K562 (cell line): ENCODE data around the gene ZNF480. TPM values are rescaled to one million over a fixed set of nuclear protein-coding genes. Genes with fewer than 3 reads are reported as not detected.

Source experiments
- ATAC-seq: fragments of 200-7000 bp; cut with Tn5 transposase; 3 replicates; pipeline ENCODE4 v1.9.1; 2020; ENCODE audit warnings: moderate library complexity
- BruUV-seq: library from RNA; stranded (reverse); fragments of 400-500 nt; replicated peaks from 2 replicates; lab custom pipeline; 2021; lab: Mats Ljungman, UMichigan
- CTCF ChIA-PET: fragments of 300-600 bp; formaldehyde crosslinking; extraction: SDS; loops from one replicate; lab custom pipeline; 2021; ENCODE audit warnings: low intra/inter-chr PET ratio; lab: Yijun Ruan, JAX
- POLR2A ChIA-PET: fragments of 300-600, 350-650 bp; sonication (Branson Sonifier 250); formaldehyde crosslinking; extraction: SDS; loops from one replicate; lab custom pipeline; 2021; ENCODE audit warnings: antibody characterized with exemption, inconsistent platforms; lab: Yijun Ruan, JAX
- DNase-seq, 4 experiments: peaks; one replicate each; pipeline versions ENCODE4 v3.0.0 to v3.0.0-alpha.2; 2011 to 2018; ENCODE audit warnings: low spot score in 3 of 4, mixed read lengths in 3 of 4; ENCODE audit errors: extremely low read depth in 1 of 4
- FAIRE-seq: peaks from 2 replicates; lab custom pipeline; 2011; peaks lifted over from hg19 to GRCh38; lab: Jason Lieb, UNC
- H2AFZ ChIP-seq: 2 replicates; pipeline ENCODE4 v1.6.0; 2011; ENCODE audit warnings: low read depth, low read length, control low read depth, inconsistent platforms
- H3K27ac ChIP-seq: fragments of 200-600 bp; 3 replicates; pipeline ENCODE4 v1.8.0; 2011; ENCODE audit warnings: low read depth, mild to moderate bottlenecking, control low read depth, inconsistent platforms, low read length, moderate library complexity, mixed read lengths; ENCODE audit errors: extremely low read depth
- H3K27me3 ChIP-seq, 2 experiments: fragments of 300-600 bp in 1 of 2; 2 replicates in 1 of 2; 3 replicates in 1 of 2; pipeline versions ENCODE4 v1.6.0 to v1.8.0; 2011; ENCODE audit warnings: inconsistent platforms in 2 of 2, low read length in 2 of 2, mild to moderate bottlenecking in 1 of 2, mixed read lengths in 1 of 2, moderate library complexity in 1 of 2; ENCODE audit not compliant: control insufficient read depth in 2 of 2, insufficient read depth in 2 of 2
- H3K36me3 ChIP-seq: fragments of 300-600 bp; 3 replicates; pipeline ENCODE4 v1.8.0; 2011; ENCODE audit warnings: mild to moderate bottlenecking, low read length, inconsistent platforms; ENCODE audit not compliant: control insufficient read depth, insufficient read depth
- H3K4me1 ChIP-seq, 2 experiments: fragments of 200-600 bp in 1 of 2; replicated peaks in 1 of 2; 2 replicates in 1 of 2; 3 replicates in 1 of 2; pipeline versions ENCODE4 v1.5.1 to v1.8.0; 2011; ENCODE audit warnings: inconsistent platforms in 2 of 2, low read length in 2 of 2, mild to moderate bottlenecking in 1 of 2, mixed read lengths in 1 of 2, moderate library complexity in 1 of 2; ENCODE audit not compliant: control insufficient read depth in 2 of 2, insufficient read depth in 2 of 2
- H3K4me2 ChIP-seq: 2 replicates; pipeline ENCODE4 v1.6.1; 2011; ENCODE audit warnings: low read length, control low read depth, inconsistent platforms, mixed read lengths; ENCODE audit not compliant: insufficient read depth
- H3K4me3 ChIP-seq: fragments of 200-600 bp; sonication (generic), shearing (Covaris generic); 2 replicates; pipeline ENCODE4 v1.5.1; 2016; ENCODE audit warnings: control low read depth, inconsistent platforms
- H3K79me2 ChIP-seq: fragments of 200-600 bp; 3 replicates; pipeline ENCODE4 v1.8.0; 2011; ENCODE audit warnings: low read length, inconsistent platforms; ENCODE audit not compliant: control insufficient read depth, insufficient read depth
- H3K9ac ChIP-seq, 2 experiments: 2 replicates each; pipeline versions ENCODE4 v1.6.0 to v1.6.1; 2011; ENCODE audit warnings: low read depth in 2 of 2, low read length in 2 of 2, control low read depth in 1 of 2, inconsistent platforms in 1 of 2, mild to moderate bottlenecking in 1 of 2, mixed read lengths in 1 of 2; ENCODE audit not compliant: insufficient read depth in 1 of 2
- H3K9me1 ChIP-seq: one replicate; pipeline ENCODE4 v1.6.0; 2011; ENCODE audit warnings: inconsistent platforms, mild to moderate bottlenecking, low read length, moderate library complexity; ENCODE audit not compliant: control insufficient read depth, insufficient read depth
- H3K9me3 ChIP-seq: replicated peaks from 2 replicates; pipeline ENCODE4 v1.5.1; 2011; ENCODE audit warnings: low read depth, low read length, inconsistent platforms; ENCODE audit not compliant: control insufficient read depth, insufficient read depth
- H4K20me1 ChIP-seq: replicated peaks from 2 replicates; pipeline ENCODE4 v1.6.1; 2011; ENCODE audit warnings: low read length, inconsistent platforms, mixed read lengths; ENCODE audit not compliant: control insufficient read depth, insufficient read depth
- CTCF ChIP-seq, 3 experiments: IDR thresholded peaks in 2 of 3; conservative IDR thresholded peaks in 1 of 3; 2 replicates each; pipeline ENCODE4 v1.5.1; 2011 to 2012; ENCODE audit warnings: low read length in 3 of 3, mild to moderate bottlenecking in 3 of 3, control low read depth in 2 of 3, improper control_type of control experiment in 1 of 3, inconsistent platforms in 1 of 3, low read depth in 1 of 3, mixed read lengths in 1 of 3, moderate library complexity in 1 of 3; ENCODE audit not compliant: insufficient read depth in 2 of 3
- FUS ChIP-seq: fragments of 200-400 bp; formaldehyde crosslinking; optimal IDR thresholded peaks from 2 replicates; pipeline ENCODE3; 2017; ENCODE audit warnings: low read depth, low read length
- HEY1 ChIP-seq: fragments of 250-450 bp; sonication (Bioruptor Pico); IDR thresholded peaks from 2 replicates; pipeline ENCODE4 v1.5.0; 2020; ENCODE audit warnings: mild to moderate bottlenecking, moderate library complexity, borderline replicate concordance
- IFI16 ChIP-seq: fragments of 250-450 bp; sonication (Bioruptor Pico); IDR thresholded peaks from 2 replicates; pipeline ENCODE4 v2.1.2; 2022; ENCODE audit warnings: mild to moderate bottlenecking, inconsistent platforms
- LCOR ChIP-seq: sonication (generic); formaldehyde crosslinking; IDR thresholded peaks from 2 replicates; pipeline ENCODE4 v1.8.0; 2022; ENCODE audit warnings: mild to moderate bottlenecking, missing genetic modification reagents
- MCM3 ChIP-seq: fragments of 450-650 bp; IDR thresholded peaks from 2 replicates; pipeline ENCODE4 v1.6.1; 2016
- MEF2D ChIP-seq: conservative IDR thresholded peaks from 2 replicates; pipeline ENCODE4 v1.6.1; 2016; ENCODE audit warnings: low read depth, missing genetic modification characterization, missing compliant biosample characterization
- NCOA4 ChIP-seq: fragments of 450-650 bp; IDR thresholded peaks from 2 replicates; pipeline ENCODE4 v1.6.1; 2018; ENCODE audit warnings: mild to moderate bottlenecking; ENCODE audit not compliant: partially characterized antibody
- NFATC3 ChIP-seq: fragments of 450-650 bp; IDR thresholded peaks from 2 replicates; pipeline ENCODE4 v1.6.1; 2017; ENCODE audit warnings: mild to moderate bottlenecking
- PHB ChIP-seq: fragments of 250-450 bp; sonication (Bioruptor Pico); IDR thresholded peaks from 2 replicates; pipeline ENCODE4 v1.5.0; 2021
- RREB1 ChIP-seq: fragments of 250-450 bp; sonication (Bioruptor Pico); IDR thresholded peaks from 2 replicates; pipeline ENCODE4 v1.4.0; 2020
- SIRT6 ChIP-seq: IDR thresholded peaks from one replicate; pipeline ENCODE4 v1.6.1; 2012; ENCODE audit warnings: low read depth, mild to moderate bottlenecking, control low read depth, inconsistent platforms, low read length, moderate library complexity
- TAF1 ChIP-seq: IDR thresholded peaks from 2 replicates; pipeline ENCODE4 v1.6.1; 2011; ENCODE audit warnings: mild to moderate bottlenecking, low read length, moderate library complexity; ENCODE audit not compliant: insufficient read depth, control insufficient read depth, severe bottlenecking; ENCODE audit errors: extremely low read depth
- WGBS: fragments of 100-300 bp; shearing (Covaris generic); methylation state at CpG from one replicate; pipeline ENCODE4 v1.1.6; 2016; ENCODE audit warnings: low coverage, mixed read lengths; ENCODE audit not compliant: insufficient coverage; ENCODE audit errors: missing lambda C conversion rate; 5-methylcytosine and 5-hydroxymethylcytosine counted together
- in situ Hi-C: fragments of 300-500 bp; cut with MboI; formaldehyde crosslinking; loops from 4 replicates; pipeline ENCODE4 v1.15.0; 2018; ENCODE audit warnings: inconsistent platforms, mixed read lengths
- intact Hi-C: fragments of 100-400 bp; cut with micrococcal nuclease; formaldehyde crosslinking; loops from 2 replicates; pipeline ENCODE4 v1.14.2; 2022
- polyA plus RNA-seq, 8 experiments: library from polyadenylated mRNA; depleted of rRNA in 4 of 8; stranded (reverse) in 5 of 8; unstranded in 3 of 8; fragments of >200 nt; fragmentation: Nextera tagmentation in 2 of 8; fragmentation: Illumina TruSeq in 1 of 8; extraction: Ambion mirVana in 2 of 8; extraction: Trizol in 1 of 8; gene quantifications; 2 replicates each; pipeline versions ENCODE4 v1.2.1 to v1.2.3, GENCODE V29; 2011 to 2014; ENCODE audit warnings: inconsistent platforms in 1 of 8, missing spikeins in 1 of 8
- total RNA-seq, 7 experiments: library from RNA; depleted of rRNA in 6 of 7; stranded (reverse); fragments of >200 nt in 6 of 7; fragmentation: Illumina TruSeq in 2 of 7; extraction: Trizol in 2 of 7; gene quantifications; 2 replicates each; pipeline versions ENCODE4 v1.2.1 to v1.2.3, GENCODE V29; 2011 to 2021; ENCODE audit warnings: low replicate concordance in 1 of 7

The ZNF480 gene
- total and polyA plus RNA-seq, 9 of the 15 experiments (the other 6 are each of a cell fraction or from before 2014, with no cell fraction given): 10.4 to 31.1 (median 22.3) TPM

- Histone ChIP-seq H3K4me3 (no peak overlapping the region), H3K79me2 (peaks cover 76% of the 10 kb centered on the region), H3K36me3 (peaks cover 32% of the 10 kb centered on the region; the same call in 2 of the 3 replicates), H3K4me1 (peaks cover 0 to 4% of the 10 kb centered on the region in 2 experiments; a peak in 2 of 5 replicates), H3K9me3 (peaks cover 20% of the 10 kb centered on the region), H3K27ac (no peak overlapping the region), H2AFZ (no peak overlapping the region), H3K9me1 (no peaks in the 10 kb centered on the region), H3K27me3 (no peaks in the 10 kb centered on the region), H4K20me1 (no peaks in the 10 kb centered on the region), H3K9ac (no peak overlapping the region), H3K4me2 (no peak overlapping the region)
- no peak for FAIRE-seq
- no TSS peak for BruUV-seq
- no peak for ATAC-seq
- intact Hi-C loops (no loop called here), in situ Hi-C loops (no loop called here)
- TF ChIP-seq FUS (no peak), PHB (no peak), NFATC3 (no peak), RREB1 (CRISPR knock-in tag) (no peak), MEF2D (tag) (no peak), IFI16 (CRISPR knock-in tag) (no peak), CTCF (IDR thresholded peaks at IDR 0.05 in 2 of 3, conservative IDR thresholded peaks at IDR 0.05 in 1 of 3; ENCODE audit: insufficient read depth in 2 of 3, low read depth in 1 of 3, low read length in 3 of 3) (no peak), LCOR (CRISPR knock-in tag) (no peak), TAF1 (no peak), HEY1 (CRISPR knock-in tag) (no peak), MCM3 (no peak), NCOA4 (no peak), SIRT6 (no peak)
- ChIA-PET CTCF (no interaction called here), POLR2A (no interaction called here)
- no peak for DNase-seq
- WGBS: 100% methylated on average over 2 of the region's 2 CpGs
These were observed 23.7 kb upstream of the ZNF480 start for GRCh38 chr19:52273301-52273700.
